ENCODE data around the gene HOXC9.

The HOXC9 gene

DNA sequence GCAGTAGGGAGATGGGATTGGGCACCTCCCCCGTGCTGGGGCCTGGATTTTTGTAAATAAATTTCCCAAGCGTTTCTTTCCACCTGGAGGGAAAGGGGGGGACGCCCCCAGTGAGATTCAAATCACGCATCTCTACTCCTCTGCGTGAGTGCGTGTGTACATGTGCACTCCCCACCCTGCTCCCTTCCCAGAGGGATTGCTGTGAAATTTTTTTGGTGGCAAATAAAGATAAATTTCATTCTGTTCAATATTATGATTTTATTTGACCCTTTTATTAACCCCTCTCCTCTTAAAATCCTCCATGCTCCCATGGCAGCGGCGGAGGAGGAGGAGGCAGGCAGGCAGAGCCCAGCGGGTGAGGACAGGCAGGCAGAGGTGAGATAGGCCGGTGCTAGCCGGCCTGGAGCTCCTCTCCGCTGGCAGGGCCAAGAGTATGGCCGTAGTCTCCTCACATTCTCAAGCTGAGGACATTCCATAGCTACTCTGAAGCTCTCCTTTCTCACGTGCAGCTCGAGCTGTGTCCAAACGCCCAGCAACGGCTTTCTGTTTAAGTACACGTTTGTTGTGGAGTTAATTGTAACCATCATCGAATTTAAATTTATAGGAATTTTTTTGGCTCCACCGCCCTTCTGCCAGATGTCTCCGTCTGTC, 23.7 kb upstream of the HOXC9 start:
- no peak for DNase-seq (ENCODE audit: low spot score)

DNA sequence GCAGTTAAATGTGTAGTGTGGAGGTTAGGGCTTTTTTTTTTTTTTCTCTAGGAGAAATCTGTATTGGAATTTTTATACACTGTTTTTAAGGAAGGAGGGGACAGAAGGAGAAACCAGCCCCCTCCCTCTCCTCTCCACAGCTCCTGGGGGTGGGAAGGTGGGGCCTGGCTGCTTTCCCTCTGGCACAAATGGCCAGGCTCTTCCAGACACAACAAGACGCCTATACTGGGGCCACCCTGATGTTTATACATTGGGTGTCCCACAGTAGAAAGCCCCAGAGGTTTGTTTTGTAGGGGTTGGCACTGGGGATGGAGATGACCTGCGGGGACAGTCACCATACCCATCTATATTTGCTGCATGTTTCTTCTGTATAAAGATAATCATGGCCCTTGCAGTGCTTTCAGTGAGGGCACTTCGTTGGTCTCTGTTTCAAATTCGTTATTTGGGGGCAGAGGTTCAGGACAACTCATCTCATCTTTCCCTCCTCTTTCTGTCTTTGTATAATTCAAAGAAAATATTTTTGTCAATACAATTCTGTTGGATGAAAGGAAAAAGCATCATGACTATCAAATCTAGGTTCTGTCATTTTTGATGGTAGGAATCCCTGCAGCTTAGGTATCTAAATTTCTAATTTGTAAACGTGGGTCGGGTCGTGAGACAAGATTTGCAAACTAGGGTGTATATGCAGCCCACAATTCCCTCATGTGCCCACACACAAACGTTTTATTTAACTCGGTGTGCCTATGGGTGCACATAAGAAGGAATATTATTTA, 23.0 kb upstream of the HOXC9 start:
- no peak for DNase-seq (ENCODE audit: low spot score)

DNA sequence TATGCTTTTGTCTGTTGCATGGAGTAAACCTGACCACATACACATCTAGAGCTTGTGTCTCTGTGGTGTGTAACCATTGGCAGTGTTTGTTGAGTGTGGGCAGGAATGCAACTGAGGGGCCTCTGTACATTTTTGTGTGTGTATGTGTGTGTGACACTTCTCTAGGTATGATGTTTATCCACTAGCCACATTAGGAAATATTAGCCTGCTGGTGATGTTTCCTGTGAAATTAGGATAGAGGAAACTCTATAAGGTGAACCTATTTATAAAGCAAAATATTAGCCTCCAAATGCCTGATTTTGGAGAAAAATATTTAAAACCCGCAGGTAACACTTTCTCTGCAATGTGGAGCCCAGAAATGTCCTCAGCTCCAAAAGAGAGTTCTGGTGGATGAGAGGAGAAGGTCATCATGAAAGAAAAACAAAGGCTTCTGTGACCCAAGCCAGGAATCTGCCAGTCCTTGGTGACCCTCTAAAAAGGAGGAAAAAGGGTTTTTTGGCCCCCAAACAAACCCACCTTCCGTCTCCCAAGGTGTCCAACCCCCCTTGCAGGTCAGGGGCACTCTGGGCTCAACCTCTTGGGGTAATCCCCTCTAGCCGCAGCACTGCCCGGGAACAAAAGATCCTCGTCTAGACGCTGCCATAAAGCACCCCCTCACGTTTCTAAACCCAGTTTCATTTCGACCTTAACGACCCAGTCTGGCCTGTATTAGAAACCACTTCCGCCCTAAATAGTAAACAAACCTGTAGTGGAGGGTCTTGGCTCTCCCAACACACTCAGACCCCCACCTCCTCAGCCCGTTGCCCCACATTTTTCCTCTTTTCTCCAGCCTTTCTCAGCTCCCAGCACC, 22.1 kb upstream of the HOXC9 start:
- peak; percentile 70 for DNase-seq (ENCODE audit: low spot score)

DNA sequence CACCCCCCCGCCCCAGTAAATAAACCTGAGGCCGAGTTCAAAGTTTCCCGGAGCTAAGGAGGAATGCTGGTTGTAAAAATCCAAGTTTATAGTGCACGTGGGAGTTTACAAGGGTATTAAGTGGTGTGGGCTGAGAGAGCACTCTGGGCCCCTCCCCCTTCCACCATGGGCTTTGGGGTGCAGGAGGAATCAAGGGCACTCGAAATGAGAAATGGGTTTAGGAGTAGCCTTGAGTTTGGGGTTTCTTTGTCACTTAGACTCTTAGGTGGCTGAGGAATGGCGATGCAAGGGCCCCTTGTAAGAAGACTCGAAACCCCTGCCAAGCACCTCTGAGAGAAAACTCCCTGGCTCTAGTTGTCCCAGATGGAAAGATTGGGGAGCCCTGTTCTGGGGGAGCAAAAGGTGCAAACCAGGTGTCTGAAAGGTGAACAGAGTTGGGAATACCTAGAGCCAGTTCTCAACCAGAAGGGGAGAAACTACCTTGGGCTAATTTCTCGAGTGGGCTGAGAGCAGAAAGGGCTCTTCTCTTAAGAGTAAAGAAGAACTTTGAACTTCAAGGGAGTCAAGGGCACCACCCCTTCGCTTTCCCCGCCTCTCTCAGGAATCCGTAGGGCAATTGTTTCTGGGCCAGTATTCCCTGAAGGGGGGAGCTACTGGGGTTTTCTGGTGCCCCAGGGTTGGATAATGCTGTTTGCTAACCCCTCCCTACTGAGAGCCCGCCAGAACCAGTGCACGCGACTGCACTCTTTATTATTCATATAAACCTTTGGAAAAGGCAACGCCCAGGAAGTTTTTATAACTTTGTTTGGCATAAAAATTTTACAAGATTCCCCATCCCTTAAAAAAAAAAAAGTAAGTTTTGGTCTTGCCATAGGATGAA, 21.2 kb upstream of the HOXC9 start:
- DNase-seq (ENCODE audit: low spot score), result peak; percentile 97

DNA sequence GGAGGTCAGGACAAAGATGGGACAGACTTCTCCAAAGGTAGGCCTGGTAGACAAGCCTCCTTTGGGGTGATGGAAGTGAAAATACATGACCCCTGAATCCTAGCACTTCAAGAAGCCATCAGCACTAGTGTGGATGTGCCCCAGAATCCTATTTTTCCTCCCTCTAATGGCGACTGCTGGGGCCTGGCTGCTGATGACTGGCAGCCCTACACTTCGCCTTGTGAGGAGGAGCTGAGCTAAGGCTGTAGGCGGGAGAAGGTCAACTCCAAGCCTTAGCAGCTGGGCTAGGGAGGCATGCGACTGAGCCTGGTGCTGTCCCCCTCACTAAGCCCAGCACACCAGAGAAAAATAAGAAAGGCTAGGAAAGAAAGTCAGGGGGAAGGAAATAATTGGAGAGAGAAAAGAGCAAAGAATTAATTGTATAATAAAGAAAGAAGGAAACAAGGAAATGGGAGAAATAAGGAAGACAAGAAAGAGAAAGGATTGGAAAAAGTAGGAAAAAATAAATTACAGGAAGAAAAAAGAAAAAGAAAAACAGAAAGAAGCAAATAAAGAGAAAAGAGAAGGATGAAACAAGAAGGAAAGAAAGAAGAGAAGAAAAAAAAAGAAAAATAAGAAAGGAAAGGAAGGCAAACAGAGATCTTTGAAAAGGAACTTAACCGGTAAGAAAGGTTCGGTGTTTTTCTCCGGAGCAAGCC, 19.7 kb upstream of the HOXC9 start:
- DNase-seq (ENCODE audit: low spot score), result no peak

DNA sequence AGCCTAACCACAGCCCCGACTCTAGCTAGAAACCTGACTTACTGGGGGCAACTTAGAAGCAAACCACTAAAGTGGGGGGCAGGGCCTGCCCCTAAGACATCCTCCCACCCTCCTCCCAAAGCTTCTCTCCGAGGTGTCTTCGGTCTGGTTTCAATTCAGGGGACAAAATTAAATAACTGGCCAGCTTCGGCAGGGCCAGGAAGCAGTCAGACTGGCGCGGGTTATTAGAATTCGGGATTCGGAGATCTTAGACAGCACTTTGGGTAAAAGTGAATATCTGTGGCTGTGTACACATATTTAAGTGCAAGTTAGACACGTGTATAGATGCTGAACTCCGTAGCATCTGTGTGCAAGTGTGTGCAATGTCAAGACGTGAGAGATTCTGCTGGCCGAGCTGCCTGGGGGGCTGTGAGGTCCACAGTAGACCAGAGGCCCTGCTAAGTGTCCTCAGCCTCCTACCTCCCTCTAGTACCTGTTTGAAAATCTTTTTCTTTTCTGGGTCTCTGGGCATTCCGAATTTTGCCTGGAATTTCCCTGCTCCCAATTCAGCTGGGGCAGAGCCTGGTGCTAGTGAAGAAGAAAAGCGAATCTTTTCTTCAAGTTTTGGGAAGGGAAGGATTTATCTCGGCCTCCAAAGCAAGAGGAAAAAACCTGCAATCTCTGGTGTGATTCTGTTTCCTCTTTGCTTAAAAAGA, 19.0 kb upstream of the HOXC9 start:
- no peak for DNase-seq (ENCODE audit: low spot score)

DNA sequence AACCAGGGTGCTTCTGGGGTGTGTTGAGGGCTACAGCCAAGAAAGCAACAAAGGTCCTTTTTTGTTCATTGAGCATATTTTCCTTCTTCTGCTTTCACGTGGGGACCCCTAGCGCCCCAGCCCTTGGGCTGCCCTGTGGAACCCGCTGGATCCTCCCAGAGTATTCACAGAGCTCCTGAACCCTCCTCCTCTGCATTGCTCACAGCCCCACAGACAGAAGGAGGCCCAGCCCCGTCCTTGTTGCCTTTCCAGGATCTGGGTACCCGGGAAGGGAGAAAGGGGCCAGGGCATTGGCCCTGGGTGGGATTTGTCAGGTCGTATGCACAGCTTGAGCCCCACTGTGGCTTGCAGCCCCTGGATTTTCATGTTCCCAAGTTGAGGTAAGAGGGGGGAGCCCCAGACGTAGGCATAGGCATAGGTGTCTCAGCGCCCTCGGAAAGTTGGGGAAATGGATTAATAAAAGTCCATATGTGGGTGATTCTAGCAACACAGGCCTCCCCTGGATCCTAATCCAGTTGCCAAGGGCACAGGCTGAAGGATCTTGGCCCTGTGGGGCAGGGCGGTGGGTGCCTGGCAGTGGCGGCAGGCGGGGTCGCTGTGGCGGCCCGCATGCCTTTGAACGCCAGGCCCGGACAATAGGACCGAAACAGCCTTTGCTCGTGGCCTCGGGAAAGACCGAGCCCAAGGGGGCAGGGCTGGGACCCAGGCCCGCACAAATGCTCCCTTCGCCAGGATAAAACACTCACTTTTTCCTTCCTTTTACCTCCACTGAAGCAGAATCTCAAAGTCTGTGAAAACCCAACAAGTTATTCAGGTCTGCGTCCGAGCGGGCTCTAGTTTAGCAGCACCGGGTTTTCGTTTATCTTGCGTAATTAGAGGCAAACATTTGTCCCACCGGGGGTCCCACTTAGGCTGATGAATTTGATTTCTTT, 18.1 kb upstream of the HOXC9 start:
- DNase-seq (ENCODE audit: low spot score), result no peak

DNA sequence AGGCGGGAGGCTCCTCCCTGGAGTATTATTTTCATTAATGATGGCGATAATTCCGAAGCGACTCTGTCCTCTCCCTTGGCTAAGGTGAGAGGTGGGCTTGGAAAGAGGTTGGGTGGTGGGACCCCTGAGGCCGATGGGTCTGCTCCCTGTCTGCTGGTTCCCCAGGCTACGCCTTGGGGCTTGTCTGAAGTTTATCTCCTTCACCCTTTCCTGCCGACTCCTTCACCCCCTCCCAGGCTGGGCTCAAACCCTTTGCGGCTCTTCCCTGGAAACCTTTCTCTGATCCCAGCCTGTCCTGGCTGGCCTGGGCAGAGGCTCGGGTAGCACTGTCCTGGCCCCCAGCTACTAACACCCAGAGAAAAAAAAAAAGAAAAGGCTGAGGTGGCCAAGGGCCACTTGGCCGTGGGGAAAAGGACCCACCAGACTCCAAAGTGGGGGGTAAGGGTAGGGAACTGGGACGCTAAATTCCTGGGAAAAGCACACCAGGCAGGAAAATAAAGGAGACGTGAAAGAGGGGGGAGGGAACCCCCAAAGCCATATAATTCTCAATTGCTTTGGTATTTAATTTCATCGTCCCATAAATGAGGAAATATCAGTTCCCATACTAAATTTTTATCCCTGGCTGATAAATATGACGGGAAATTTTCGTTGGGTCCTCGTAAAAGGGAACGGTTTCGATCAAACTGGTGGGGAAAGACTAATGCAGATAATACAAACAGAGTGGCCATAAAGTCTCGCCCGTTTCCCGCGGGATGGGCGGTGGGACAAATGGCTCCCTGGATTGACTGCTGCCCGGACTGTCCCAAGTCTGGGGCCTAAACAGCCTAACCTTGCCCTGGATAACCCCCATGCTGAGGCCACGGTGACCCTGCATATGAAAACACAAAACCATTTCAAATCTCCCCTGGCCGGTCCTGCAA, 17.1 kb upstream of the HOXC9 start:
- no peak for DNase-seq (ENCODE audit: low spot score)

DNA sequence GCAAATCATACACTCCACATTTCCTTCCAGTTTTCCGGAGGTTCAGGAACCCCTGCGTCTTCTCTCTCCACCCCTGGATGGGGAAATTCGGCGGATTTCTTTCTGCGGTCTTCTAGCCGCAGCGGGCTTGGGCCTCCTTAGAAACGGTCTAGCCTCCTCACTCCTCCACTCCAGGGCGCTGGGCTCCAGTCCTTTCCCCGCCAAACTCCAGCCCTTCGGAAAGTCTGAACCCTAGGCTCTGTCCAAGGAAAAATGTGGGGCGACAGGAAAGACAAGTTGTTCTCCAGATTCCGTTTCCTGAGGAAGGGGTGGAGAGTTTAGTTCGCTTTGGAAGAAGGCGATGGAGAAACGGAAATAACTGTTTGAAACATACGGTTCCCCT, 16.4 kb upstream of the HOXC9 start:
- DNase-seq (ENCODE audit: low spot score), result no peak

DNA sequence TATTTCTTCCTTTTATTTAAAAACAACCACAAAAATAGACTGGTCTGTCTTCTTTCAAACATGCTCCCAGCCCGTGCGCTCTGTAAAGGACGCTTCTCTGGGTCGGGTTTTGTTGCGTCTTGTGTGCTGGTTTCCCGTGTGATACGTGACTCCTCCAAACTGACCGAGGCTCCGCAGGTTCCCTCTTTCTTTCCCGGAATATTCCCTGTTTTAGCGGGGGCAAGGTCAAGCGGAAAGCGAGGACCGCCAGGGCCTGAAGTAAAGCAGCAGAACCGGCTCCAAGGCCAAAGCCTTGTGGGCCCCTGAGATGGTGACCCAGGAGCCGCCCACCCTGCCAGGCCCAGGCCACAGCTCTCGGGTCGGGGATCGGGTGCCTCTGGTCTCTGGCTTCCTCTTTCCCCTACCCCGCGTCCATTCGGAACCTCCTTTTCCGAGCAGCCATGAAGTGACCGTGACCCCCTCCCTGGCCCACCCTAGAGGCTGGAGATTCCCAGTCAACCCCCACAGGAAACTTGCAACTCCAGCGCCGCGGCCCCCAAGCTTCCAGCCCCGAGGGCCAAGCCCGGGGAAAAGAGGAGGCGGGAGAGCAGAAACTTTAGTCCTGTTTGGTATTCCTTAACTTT, 15.9 kb upstream of the HOXC9 start:
- DNase-seq (ENCODE audit: low spot score), result no peak

DNA sequence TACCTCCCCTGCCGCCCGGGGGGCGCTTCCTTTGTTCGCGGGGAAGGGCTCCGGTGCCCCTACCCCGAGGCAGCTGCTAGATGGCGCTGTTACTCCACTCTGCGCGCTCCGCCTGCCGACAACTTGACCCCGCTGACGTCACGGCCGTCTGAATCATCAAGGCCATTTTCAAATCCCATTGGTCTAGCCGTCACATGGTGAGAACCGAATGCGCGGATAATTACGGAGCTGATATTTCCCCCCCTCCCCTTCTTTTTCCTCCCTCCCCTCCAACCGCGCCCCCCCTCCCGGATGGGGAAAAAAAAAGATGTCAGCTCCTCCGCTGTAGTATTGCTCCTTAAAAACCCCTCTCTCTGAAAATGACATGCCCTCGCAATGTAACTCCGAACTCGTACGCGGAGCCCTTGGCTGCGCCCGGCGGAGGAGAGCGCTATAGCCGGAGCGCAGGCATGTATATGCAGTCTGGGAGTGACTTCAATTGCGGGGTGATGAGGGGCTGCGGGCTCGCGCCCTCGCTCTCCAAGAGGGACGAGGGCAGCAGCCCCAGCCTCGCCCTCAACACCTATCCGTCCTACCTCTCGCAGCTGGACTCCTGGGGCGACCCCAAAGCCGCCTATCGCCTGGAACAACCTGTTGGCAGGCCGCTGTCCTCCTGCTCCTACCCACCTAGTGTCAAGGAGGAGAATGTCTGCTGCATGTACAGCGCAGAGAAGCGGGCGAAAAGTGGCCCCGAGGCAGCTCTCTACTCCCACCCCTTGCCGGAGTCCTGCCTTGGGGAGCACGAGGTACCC, 14.9 kb upstream of the HOXC9 start, which contains the start of gene HOXC10:
Gene HOXC10 (plus strand): TSS at position 246 of the 791 bp plus-strand sequence. CDS start 114 bp downstream, at position 360.
- no peak for DNase-seq (ENCODE audit: low spot score)

DNA sequence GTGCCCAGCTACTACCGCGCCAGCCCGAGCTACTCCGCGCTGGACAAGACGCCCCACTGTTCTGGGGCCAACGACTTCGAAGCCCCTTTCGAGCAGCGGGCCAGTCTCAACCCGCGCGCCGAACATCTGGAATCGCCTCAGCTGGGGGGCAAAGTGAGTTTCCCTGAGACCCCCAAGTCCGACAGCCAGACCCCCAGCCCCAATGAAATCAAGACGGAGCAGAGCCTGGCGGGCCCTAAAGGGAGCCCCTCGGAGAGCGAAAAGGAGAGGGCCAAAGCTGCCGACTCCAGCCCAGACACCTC, 14.3 kb upstream of the HOXC9 start:
- no peak for DNase-seq (ENCODE audit: low spot score)

DNA sequence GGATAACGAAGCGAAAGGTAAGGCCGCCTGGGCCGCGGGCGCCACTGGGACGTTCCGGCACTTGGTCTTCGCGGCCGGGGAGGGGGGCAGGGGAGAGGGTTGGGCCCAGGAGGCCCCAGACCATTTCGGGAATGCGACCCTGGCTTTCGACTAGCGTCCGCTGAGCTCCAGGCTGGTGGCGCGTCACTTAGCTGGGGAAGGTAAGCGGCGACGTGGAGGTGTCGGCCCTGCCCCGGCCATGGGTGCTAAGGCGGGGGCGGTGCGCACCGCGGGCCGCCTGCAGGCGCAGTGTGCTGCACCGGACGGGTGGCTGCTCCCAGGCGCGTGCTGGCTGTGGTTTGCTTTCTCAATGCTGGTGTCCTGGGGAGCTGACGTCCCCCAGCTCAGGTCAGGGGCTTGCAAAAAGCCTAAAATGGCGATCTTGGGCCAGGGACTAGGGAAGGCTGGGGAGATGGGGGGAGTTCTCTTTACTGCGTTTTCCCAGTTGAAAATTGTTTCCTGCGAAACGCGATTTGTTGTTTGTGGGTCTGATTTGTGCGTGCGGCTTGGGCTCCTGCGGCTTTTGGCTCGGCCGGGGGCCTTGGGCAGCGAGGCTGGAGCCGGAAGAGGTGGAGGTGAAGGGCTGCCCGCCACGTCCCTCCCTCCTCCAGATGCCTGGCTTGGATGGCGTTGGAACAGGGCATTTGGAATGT, 13.8 kb upstream of the HOXC9 start:
- DNase-seq (ENCODE audit: low spot score), result no peak

DNA sequence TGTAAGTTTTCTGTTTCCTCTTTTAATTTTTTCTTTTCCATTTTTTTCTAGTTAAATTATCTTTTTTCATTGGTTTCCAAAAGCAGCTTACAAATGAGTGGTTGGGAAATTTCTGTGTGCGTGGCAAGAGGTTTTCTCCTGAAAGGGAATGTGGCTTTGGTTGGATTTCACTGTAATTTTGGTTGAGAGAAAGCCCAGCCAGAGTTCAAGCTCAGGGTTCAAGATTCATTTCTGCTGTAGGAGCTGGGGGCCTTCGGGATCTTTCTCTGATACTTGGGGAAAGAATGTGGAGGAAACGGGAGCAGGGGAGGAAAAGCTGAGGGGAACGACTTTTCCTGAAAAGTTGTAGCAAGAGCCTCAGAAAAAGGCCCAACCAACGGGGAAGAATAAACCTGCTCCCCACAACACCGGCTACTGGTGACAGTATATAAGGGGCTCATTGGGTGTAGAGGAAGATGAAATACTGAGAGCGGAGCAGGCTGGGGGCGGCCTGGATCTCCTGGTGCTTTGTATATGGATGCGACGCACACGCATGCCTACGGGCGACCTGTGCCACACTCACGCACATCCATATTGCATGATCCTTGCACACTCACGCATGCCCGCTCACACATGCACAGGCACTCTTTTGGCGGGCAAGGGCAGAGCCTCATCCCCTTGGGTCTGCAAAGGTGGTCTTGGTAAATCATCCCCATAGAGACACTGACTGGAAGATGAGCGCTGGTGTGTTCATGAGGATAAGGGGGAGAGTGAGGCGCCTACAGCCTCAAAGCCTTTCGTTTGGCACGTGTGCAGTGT, 13.1 kb upstream of the HOXC9 start:
- DNase-seq (ENCODE audit: low spot score), result no peak

DNA sequence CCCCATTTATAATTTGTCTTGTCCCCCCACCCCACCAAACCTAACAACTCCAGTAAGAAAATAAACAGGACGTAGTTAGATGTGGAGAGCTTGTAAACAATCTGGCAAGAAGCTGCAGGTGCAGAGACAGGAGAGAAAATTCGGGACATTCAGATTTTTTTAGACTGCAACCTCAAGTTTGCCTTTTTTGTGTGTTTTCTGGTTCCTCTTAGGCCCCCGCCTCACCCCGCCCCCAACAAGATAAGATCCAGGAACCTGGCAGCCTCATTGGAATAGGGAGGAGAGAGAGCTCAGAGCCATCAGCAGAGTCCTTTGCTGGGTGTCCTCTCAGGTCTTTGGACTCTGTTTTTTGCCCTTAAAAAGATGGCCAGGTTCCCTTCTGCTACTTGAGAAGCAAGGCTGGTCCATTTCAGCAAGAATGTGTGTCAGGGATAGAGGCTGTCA, 12.2 kb upstream of the HOXC9 start:
- DNase-seq (ENCODE audit: low spot score), result no peak

Measured in LoVo (cell line).